Activated CD8-positive, alpha-beta T cell treated with anti-CD3 and anti-CD28 coated beads for 36 hours (primary cell): ENCODE measurements around the gene CENPX. TPM values are rescaled to one million over a fixed set of nuclear protein-coding genes. Genes with fewer than 3 reads are reported as not detected.

Source experiments
- ATAC-seq: fragments of 200-7000 bp; cut with Tn5 transposase; one replicate; pipeline ENCODE4 v1.10.0; 2021; ENCODE audit warnings: mild to moderate bottlenecking, moderate library complexity
- CTCF ChIA-PET: fragments of 350-600 bp; sonication (Branson Sonifier 250); formaldehyde crosslinking; loops from one replicate; lab custom pipeline; 2021; ENCODE audit warnings: antibody characterized with exemption; lab: Charles Lee
- POLR2A ChIA-PET: fragments of 350-600 bp; sonication (Branson Sonifier 250); formaldehyde crosslinking; loops from one replicate; lab custom pipeline; 2021; ENCODE audit warnings: antibody characterized with exemption; lab: Charles Lee
- DNase-seq: peaks from one replicate; pipeline ENCODE4 v3.0.0-alpha.2; 2020
- H3K27ac Mint-ChIP-seq: one replicate; pipeline ENCODE4 v1.8.0; 2021; ENCODE audit warnings: mild to moderate bottlenecking, mixed read lengths
- H3K27me3 Mint-ChIP-seq: one replicate; pipeline ENCODE4 v1.8.0; 2021; ENCODE audit warnings: mixed read lengths
- H3K36me3 Mint-ChIP-seq: one replicate; pipeline ENCODE4 v1.8.0; 2021; ENCODE audit warnings: low read depth, mixed read lengths
- H3K4me1 Mint-ChIP-seq: one replicate; pipeline ENCODE4 v1.8.0; 2021; ENCODE audit warnings: low read depth, mixed read lengths
- H3K4me3 Mint-ChIP-seq: one replicate; pipeline ENCODE4 v1.8.0; 2021; ENCODE audit warnings: mild to moderate bottlenecking, moderate library complexity, mixed read lengths
- H3K9me3 Mint-ChIP-seq: one replicate; pipeline ENCODE4 v1.8.0; 2021; ENCODE audit warnings: mixed read lengths
- CTCF ChIP-seq: fragments of 200-600 bp; IDR thresholded peaks from one replicate; pipeline ENCODE4 v1.8.0; 2022; ENCODE audit warnings: antibody characterized with exemption, mild to moderate bottlenecking
- intact Hi-C: fragments of 100-400 bp; cut with micrococcal nuclease; formaldehyde crosslinking; loops from one replicate; pipeline ENCODE4 v1.10.0; 2022
- total RNA-seq, 2 experiments: library from RNA; stranded (reverse); gene quantifications; one replicate each; pipeline ENCODE4 v1.2.3, GENCODE V29; 2021

Gene CENPX
- total RNA-seq, 2 experiments from 2014 or later, result 88.7 to 98.1 TPM

- ChIA-PET POLR2A (no interaction called here), CTCF (interaction anchor here (1.0 to 1.6 kb wide), 3 partner anchors 10 to 50 kb away, joined by 3 to 7 read pairs (median 4); no protein-coding TSS in a partner anchor)
- Mint-ChIP-seq H3K9me3 (no peaks in the 10 kb centered on the region), H3K4me1 (peaks cover 6% of the 10 kb centered on the region), H3K27me3 (no peaks in the 10 kb centered on the region), H3K4me3 (no peak overlapping the region), H3K27ac (peak overlapping the region; percentile 30), H3K36me3 (no peaks in the 10 kb centered on the region)
- ATAC-seq (peak; percentile 74), DNase-seq (peak; percentile 67)
- intact Hi-C loops, result no loop called here
- no peak for TF ChIP-seq CTCF
These were observed 13.3 kb downstream of the CENPX start for GRCh38 chr17:82009413-82009812.

- POLR2A ChIA-PET, result no interaction called here
- no peak overlapping the region for H3K27ac Mint-ChIP-seq
- no peak overlapping the region for H3K4me3 Mint-ChIP-seq
- DNase-seq (no peak), ATAC-seq (peak; percentile 10)
- TF ChIP-seq CTCF, result no peak
- no peaks in the 10 kb centered on the region for H3K9me3 Mint-ChIP-seq
- no peaks in the 10 kb centered on the region for H3K27me3 Mint-ChIP-seq
- H3K36me3 Mint-ChIP-seq, result no peaks in the 10 kb centered on the region
- CTCF ChIA-PET, result interaction anchor here (1.6 kb wide), 1 partner anchor 11 kb away, joined by 7 read pairs; no protein-coding TSS in a partner anchor
- intact Hi-C loops, result no loop called here
- peaks cover 6% of the 10 kb centered on the region for H3K4me1 Mint-ChIP-seq
These were observed 13.7 kb downstream of the CENPX start for GRCh38 chr17:82008941-82009405.

DNA sequence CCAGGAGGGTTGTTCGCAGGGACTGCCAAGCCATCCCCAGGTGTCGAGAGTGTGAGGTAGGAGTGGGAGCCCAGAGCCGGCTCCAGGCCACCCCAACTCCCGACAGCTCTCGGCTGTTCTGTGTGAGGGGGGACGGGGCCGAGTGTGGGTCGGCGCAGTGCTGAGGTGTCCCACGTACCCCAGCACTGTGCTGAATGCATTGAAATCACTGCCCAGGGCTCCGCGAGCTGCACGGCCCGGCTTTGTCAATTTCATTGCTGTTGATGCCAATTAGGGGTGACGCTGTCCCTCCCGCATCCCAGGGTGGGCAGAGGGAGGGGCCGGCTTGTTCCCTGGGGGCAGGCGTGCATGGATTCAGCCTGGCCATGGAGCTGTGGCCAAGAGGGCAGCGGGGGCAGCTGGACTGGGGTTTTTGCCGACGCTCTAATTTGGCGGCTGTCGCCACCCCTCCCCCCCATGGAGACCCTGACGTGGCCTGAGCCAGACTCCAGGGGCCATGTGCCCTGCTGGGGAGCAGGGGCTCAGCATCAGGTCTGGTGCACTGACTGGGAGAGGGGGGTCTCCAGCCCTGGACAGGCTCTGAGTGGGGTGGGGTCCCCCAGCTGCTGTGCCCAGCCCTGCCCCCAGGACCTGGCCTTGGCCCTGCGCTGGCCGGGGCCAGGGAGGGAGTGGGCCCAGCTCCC lies 14.3 kb downstream of the CENPX start:
- CTCF ChIA-PET, result no interaction called here
- Mint-ChIP-seq H3K27ac (no peak overlapping the region), H3K36me3 (no peaks in the 10 kb centered on the region), H3K27me3 (no peaks in the 10 kb centered on the region), H3K9me3 (no peaks in the 10 kb centered on the region), H3K4me1 (peaks cover 6% of the 10 kb centered on the region), H3K4me3 (no peak overlapping the region)
- POLR2A ChIA-PET, result no interaction called here
- DNase-seq (no peak), ATAC-seq (no peak)
- TF ChIP-seq CTCF, result no peak
- intact Hi-C loops, result no loop called here

- ChIA-PET CTCF (no interaction called here), POLR2A (no interaction called here)
- intact Hi-C loops, result no loop called here
- Mint-ChIP-seq H3K27me3 (no peaks in the 10 kb centered on the region), H3K27ac (no peak overlapping the region), H3K4me3 (no peak overlapping the region), H3K36me3 (no peaks in the 10 kb centered on the region), H3K9me3 (no peaks in the 10 kb centered on the region), H3K4me1 (peaks cover 6% of the 10 kb centered on the region)
- ATAC-seq, result no peak
- DNase-seq, result no peak
- no peak for TF ChIP-seq CTCF
These were observed 15.0 kb downstream of the CENPX start for GRCh38 chr17:82007495-82008257.

DNA sequence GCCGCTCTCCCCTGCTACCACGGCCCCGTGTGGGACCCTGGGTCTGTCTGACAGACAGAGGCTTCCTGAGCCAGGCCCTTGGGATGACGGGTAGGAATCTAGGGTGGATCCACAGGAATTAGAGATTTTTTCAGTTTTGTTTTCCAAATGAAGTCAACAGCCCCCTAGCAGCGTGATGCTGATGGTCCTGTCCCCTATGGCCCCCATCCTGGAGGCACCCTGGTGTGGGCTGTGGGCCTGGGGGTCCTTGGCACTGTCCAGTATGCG lies 15.5 kb downstream of the CENPX start:
- no peak for ATAC-seq
- no peak for DNase-seq
- H3K27me3 Mint-ChIP-seq, result no peaks in the 10 kb centered on the region
- intact Hi-C loops, result no loop called here
- H3K27ac Mint-ChIP-seq, result no peak overlapping the region
- no peak overlapping the region for H3K4me3 Mint-ChIP-seq
- H3K36me3 Mint-ChIP-seq, result no peaks in the 10 kb centered on the region
- ChIA-PET CTCF (no interaction called here), POLR2A (no interaction called here)
- H3K4me1 Mint-ChIP-seq, result peaks cover 6% of the 10 kb centered on the region
- H3K9me3 Mint-ChIP-seq, result no peaks in the 10 kb centered on the region
- no peak for TF ChIP-seq CTCF
